Loucy (cell line): ENCODE results near the gene ESR1.

Experiments used
- H2AFZ ChIP-seq: fragments of 200-600 bp; sonication (generic); 2 replicates; pipeline ENCODE4 v1.6.0; 2016; ENCODE audit warnings: antibody characterized with exemption, mild to moderate bottlenecking, low read length, moderate library complexity
- H3F3A ChIP-seq: fragments of 200-600 bp; 2 replicates; pipeline ENCODE4 v1.6.0; 2016; ENCODE audit warnings: antibody characterized with exemption, low read depth, mild to moderate bottlenecking
- H3K27me3 ChIP-seq: fragments of 200-600 bp; sonication (generic); 2 replicates; pipeline ENCODE4 v1.6.1; 2014; ENCODE audit warnings: low read length, mild to moderate bottlenecking; ENCODE audit not compliant: insufficient read depth, poor library complexity, severe bottlenecking
- H3K36me3 ChIP-seq: fragments of 200-600 bp; sonication (generic); 2 replicates; pipeline ENCODE4 v1.6.1; 2016; ENCODE audit warnings: low read length; ENCODE audit not compliant: insufficient read depth
- H3K4me1 ChIP-seq: fragments of 200-600 bp; sonication (generic); 2 replicates; pipeline ENCODE4 v1.5.1; 2014; ENCODE audit warnings: low read length, mild to moderate bottlenecking; ENCODE audit not compliant: insufficient read depth, poor library complexity, severe bottlenecking
- H3K4me2 ChIP-seq: fragments of 200-600 bp; sonication (generic); 2 replicates; pipeline ENCODE4 v1.6.0; 2014; ENCODE audit warnings: antibody characterized with exemption, low read length, low read depth, mild to moderate bottlenecking; ENCODE audit not compliant: poor library complexity, severe bottlenecking
- H3K4me3 ChIP-seq: fragments of 200-600 bp; sonication (generic); 2 replicates; pipeline ENCODE4 v1.5.1; 2014; ENCODE audit warnings: low read length, mild to moderate bottlenecking, mixed read lengths; ENCODE audit not compliant: poor library complexity, severe bottlenecking
- H3K79me2 ChIP-seq: fragments of 200-600 bp; sonication (generic); 2 replicates; pipeline ENCODE4 v1.6.1; 2014; ENCODE audit warnings: low read length; ENCODE audit not compliant: insufficient read depth
- H3K9ac ChIP-seq: fragments of 200-600 bp; sonication (generic); 2 replicates; pipeline ENCODE4 v1.6.0; 2014; ENCODE audit warnings: mild to moderate bottlenecking, low read depth, low read length, moderate library complexity; ENCODE audit not compliant: poor library complexity, severe bottlenecking
- H3K9me2 ChIP-seq: fragments of 200-600 bp; sonication (generic); replicated peaks from 2 replicates; pipeline ENCODE4 v1.6.1; 2016; ENCODE audit warnings: low read depth, low read length, mixed read lengths
- H3K9me3 ChIP-seq: fragments of 200-600 bp; sonication (generic); 2 replicates; pipeline ENCODE4 v1.6.1; 2014; ENCODE audit warnings: mild to moderate bottlenecking, antibody characterized with exemption, low read length, low read depth; ENCODE audit not compliant: insufficient read depth
- H4K20me1 ChIP-seq: fragments of 200-600 bp; sonication (generic); 2 replicates; pipeline ENCODE4 v1.6.0; 2014; ENCODE audit warnings: antibody characterized with exemption, low read length, mild to moderate bottlenecking; ENCODE audit not compliant: insufficient read depth, poor library complexity, severe bottlenecking
- EZH2phosphoT487 ChIP-seq: fragments of 200-600 bp; IDR thresholded peaks from 2 replicates; pipeline ENCODE4 v1.6.1; 2018; ENCODE audit warnings: antibody characterized with exemption, mild to moderate bottlenecking, moderate library complexity, borderline replicate concordance
- TF ChIP-seq, protein P1 (sequence below): fragments of 200-600 bp; sonication (generic); conservative IDR thresholded peaks from 2 replicates; pipeline ENCODE4 v1.5.1; 2014; ENCODE audit warnings: mild to moderate bottlenecking, antibody characterized with exemption, low read length

Gene ESR1

GRCh38 chr6:151807513-151808370 lies at the start of gene ESR1:
Gene ESR1, plus strand, starts transcription at chr6:151807682. Its CDS starts 231 bp downstream, at chr6:151807913.
- H3F3A ChIP-seq = no peaks in the 10 kb centered on the region
- H3K79me2 ChIP-seq = no peaks in the 10 kb centered on the region
- H3K9me3 ChIP-seq = no peaks in the 10 kb centered on the region
- no peaks in the 10 kb centered on the region for H3K36me3 ChIP-seq
- H3K4me3 ChIP-seq = no peak within 1 kb of the TSS
- peaks cover 62% of the 10 kb centered on the region for H3K27me3 ChIP-seq
- H3K9ac ChIP-seq = no peak within 1 kb of the TSS
- TF ChIP-seq, protein P1, sequence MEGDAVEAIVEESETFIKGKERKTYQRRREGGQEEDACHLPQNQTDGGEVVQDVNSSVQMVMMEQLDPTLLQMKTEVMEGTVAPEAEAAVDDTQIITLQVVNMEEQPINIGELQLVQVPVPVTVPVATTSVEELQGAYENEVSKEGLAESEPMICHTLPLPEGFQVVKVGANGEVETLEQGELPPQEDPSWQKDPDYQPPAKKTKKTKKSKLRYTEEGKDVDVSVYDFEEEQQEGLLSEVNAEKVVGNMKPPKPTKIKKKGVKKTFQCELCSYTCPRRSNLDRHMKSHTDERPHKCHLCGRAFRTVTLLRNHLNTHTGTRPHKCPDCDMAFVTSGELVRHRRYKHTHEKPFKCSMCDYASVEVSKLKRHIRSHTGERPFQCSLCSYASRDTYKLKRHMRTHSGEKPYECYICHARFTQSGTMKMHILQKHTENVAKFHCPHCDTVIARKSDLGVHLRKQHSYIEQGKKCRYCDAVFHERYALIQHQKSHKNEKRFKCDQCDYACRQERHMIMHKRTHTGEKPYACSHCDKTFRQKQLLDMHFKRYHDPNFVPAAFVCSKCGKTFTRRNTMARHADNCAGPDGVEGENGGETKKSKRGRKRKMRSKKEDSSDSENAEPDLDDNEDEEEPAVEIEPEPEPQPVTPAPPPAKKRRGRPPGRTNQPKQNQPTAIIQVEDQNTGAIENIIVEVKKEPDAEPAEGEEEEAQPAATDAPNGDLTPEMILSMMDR = no peak
- no peak for TF ChIP-seq EZH2phosphoT487
- H3K4me2 ChIP-seq = no peak within 1 kb of the TSS
- H3K9me2 ChIP-seq = no peaks in the 10 kb centered on the region
- no peak within 1 kb of the TSS for H2AFZ ChIP-seq
- no peaks in the 10 kb centered on the region for H3K4me1 ChIP-seq
- no peaks in the 10 kb centered on the region for H4K20me1 ChIP-seq

DNA sequence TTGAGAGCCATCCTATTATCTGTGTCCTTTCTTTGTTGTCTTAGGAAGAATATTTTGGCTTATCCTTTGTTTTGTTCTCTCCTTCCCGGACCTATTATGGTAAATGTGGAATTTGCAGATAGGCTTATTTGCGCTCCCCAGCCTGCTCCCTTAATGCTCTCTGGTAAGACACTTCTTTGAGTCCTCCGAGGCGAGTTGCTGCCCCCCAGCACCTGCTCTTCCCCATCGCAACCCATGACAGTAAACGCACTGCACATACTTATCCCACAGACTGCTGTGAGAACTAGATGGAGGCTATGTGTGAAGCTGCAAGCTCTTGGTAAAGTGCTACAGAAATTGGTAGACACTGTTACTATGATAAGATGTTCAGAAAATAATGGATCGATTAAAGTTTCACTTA lies 47.0 kb upstream of the ESR1 start:
- TF ChIP-seq, protein P1 = no peak
- no peak for TF ChIP-seq EZH2phosphoT487
- Histone ChIP-seq H3F3A (no peaks in the 10 kb centered on the region), H3K4me3 (no peak overlapping the region), H3K9me2 (no peaks in the 10 kb centered on the region), H3K79me2 (no peaks in the 10 kb centered on the region), H3K9me3 (no peaks in the 10 kb centered on the region), H3K27me3 (no peaks in the 10 kb centered on the region), H3K4me1 (peaks cover 6% of the 10 kb centered on the region), H3K36me3 (no peaks in the 10 kb centered on the region), H3K9ac (no peak overlapping the region), H4K20me1 (no peaks in the 10 kb centered on the region), H2AFZ (no peak overlapping the region), H3K4me2 (no peak overlapping the region)

DNA sequence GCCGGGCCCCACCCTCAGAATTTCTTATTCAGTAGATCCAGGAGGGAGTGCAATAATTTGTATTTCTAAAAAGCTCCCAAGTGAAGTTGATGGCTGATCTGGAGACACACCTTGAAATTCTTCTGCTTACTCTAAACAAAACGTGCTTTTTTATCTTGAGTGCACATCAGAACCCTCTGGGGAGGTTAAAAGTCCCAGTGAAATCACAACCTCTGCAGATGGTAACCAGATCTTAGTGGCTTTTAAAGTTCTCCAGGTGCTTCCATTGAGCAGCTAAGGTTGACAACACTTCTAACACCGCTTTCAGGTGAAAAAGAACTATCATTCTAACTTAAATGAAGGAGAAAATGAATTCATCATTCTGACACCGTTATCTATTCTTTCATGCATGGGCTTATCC lies 45.6 kb upstream of the ESR1 start:
- no peaks in the 10 kb centered on the region for H3F3A ChIP-seq
- no peaks in the 10 kb centered on the region for H3K79me2 ChIP-seq
- no peak overlapping the region for H3K9ac ChIP-seq
- H3K27me3 ChIP-seq = no peaks in the 10 kb centered on the region
- TF ChIP-seq, protein P1 = no peak
- TF ChIP-seq EZH2phosphoT487 = no peak
- H3K9me3 ChIP-seq = no peaks in the 10 kb centered on the region
- no peaks in the 10 kb centered on the region for H3K9me2 ChIP-seq
- H2AFZ ChIP-seq = no peak overlapping the region
- peaks cover 6% of the 10 kb centered on the region for H3K4me1 ChIP-seq
- no peak overlapping the region for H3K4me3 ChIP-seq
- H4K20me1 ChIP-seq = no peaks in the 10 kb centered on the region
- no peaks in the 10 kb centered on the region for H3K36me3 ChIP-seq
- no peak overlapping the region for H3K4me2 ChIP-seq
